Measurements from ENCODE around the gene CHADL. TPM values are rescaled to one million over a fixed set of nuclear protein-coding genes. Genes with fewer than 3 reads are reported as not detected.
A peak's percentile ranks its signal among the peaks of the same experiment; 100 is the strongest.

The CHADL gene
- total and polyA plus RNA-seq, 9 of the 15 experiments (the other 6 are each of a cell fraction or from before 2014, with no cell fraction given), result not detected

- TF ChIP-seq ZNF324 (CRISPR knock-in tag; IDR thresholded peaks at IDR 0.05) (no peak), CREB3L1 (IDR thresholded peaks at IDR 0.05; ENCODE audit: borderline replicate concordance, low read depth) (peak; percentile 91), ZFX (CRISPR knock-in tag; IDR thresholded peaks at IDR 0.05) (peak; percentile 83), SREBF1 (IDR thresholded peaks at IDR 0.05; ENCODE audit: borderline replicate concordance, low read depth, low read length) (no peak), ZNF253 (CRISPR knock-in tag; conservative IDR thresholded peaks at IDR 0.05) (no peak), ZNF57 (CRISPR knock-in tag; IDR thresholded peaks at IDR 0.05) (no peak), ZBTB5 (IDR thresholded peaks at IDR 0.05) (no peak), ELF2 (CRISPR knock-in tag; IDR thresholded peaks at IDR 0.05) (peak; percentile 78; the same call in 1 of the 2 replicates), ZNF511 (CRISPR knock-in tag; IDR thresholded peaks at IDR 0.05) (no peak; the same call in 1 of the 2 replicates), ETS2 (tag; IDR thresholded peaks at IDR 0.05; ENCODE audit: borderline replicate concordance, poor library complexity, severe bottlenecking) (no peak), DEAF1 (CRISPR knock-in tag; IDR thresholded peaks at IDR 0.05) (no peak), KDM4B (IDR thresholded peaks at IDR 0.05; ENCODE audit: borderline replicate concordance in 2 of 2, low read depth in 1 of 2) (no peak), ZNF165 (CRISPR knock-in tag; IDR thresholded peaks at IDR 0.05; ENCODE audit: borderline replicate concordance) (no peak), SRSF1 (IDR thresholded peaks at IDR 0.05; ENCODE audit: low read depth, low read length) (no peak), ZNF280B (CRISPR knock-in tag; IDR thresholded peaks at IDR 0.05) (no peak), ZBTB7A (IDR thresholded peaks at IDR 0.05; ENCODE audit: borderline replicate concordance, control insufficient read depth, low read depth, low read length) (no peak), NFE2 (IDR thresholded peaks at IDR 0.05; ENCODE audit: low read depth) (no peak), ZBTB34 (CRISPR knock-in tag; IDR thresholded peaks at IDR 0.05) (no peak)
These were observed 45.3 kb upstream of the CHADL start, which contains the start of gene RANGAP1 (continued) for GRCh38 chr22:41285820-41286638.
